Stimulated activated CD8-positive, alpha-beta memory T cell treated with anti-CD3 and anti-CD28 coated beads, Interleukin-7, amount 100 ng/mL, for 24 hours (primary cell): ENCODE data around the gene EXOC4.

Source experiments
- DNase-seq: peaks from one replicate; pipeline ENCODE4 v3.0.0-alpha.2; 2020; ENCODE audit warnings: low read depth

Gene EXOC4

GRCh38 chr7:134081695-134082094 is 828.8 kb downstream of the EXOC4 start:
- no peak for DNase-seq

DNA sequence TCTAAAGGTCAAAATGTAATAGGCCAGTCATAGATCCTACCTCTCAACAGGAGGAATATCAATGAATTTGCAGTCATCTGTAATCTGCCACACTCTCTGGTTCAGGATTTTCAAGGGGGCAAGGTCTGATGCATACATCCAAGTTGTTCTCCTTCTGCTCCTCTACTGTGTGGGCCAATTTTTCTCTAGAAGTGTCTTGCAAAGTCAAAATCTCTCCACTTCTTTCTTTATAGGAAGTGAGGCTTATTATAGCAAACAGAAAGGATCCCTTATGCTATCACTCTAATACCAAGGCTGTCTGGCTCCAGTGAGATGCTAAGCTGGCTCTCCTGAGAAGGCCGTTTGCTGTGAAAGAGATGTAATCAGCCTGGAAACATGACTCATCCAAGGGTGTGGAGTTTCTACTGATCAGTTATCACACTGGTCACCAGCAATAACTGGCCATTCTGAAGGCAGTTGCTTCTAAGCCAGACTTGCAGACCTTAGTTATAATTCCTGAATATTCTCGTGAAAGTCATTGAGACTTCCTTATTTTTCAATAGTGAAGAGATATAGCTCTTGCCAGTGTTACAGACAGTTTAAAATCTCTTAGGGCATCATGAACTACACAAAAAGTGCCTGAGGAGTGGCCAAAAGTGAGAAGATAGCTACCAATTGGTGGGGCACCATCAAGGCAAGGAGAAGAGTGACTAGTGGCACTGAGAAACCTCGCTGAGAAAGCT is 831.0 kb downstream of the EXOC4 start:
- DNase-seq, result no peak

GRCh38 chr7:134084488-134085144 is 831.7 kb downstream of the EXOC4 start:
- no peak for DNase-seq

GRCh38 chr7:134085311-134085710 is 832.4 kb downstream of the EXOC4 start:
- no peak for DNase-seq

- no peak for DNase-seq
Measured at GRCh38 chr7:134086998-134087735, 834.3 kb downstream of the EXOC4 start.

- DNase-seq, result no peak
Measured at GRCh38 chr7:134088199-134088598, 835.3 kb downstream of the EXOC4 start.

DNA sequence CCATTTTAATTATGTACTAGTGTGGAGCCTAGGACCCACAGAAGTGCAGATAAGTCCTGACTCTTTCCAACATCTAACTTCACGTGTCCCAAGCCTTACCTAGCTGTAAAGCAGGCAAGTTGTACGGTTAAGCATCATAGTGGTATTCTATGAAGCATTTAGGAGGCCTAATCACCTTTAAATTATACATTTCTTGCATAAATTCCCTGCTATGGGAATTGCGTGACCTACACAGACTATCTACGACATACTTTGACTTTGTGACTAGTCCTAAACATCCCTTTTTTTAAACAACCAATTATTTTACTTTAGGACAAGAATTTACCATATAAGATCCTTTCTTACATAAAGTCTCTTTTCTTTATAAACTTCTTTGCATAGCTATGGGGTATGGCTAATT is 836.6 kb downstream of the EXOC4 start:
- DNase-seq, result no peak

DNA sequence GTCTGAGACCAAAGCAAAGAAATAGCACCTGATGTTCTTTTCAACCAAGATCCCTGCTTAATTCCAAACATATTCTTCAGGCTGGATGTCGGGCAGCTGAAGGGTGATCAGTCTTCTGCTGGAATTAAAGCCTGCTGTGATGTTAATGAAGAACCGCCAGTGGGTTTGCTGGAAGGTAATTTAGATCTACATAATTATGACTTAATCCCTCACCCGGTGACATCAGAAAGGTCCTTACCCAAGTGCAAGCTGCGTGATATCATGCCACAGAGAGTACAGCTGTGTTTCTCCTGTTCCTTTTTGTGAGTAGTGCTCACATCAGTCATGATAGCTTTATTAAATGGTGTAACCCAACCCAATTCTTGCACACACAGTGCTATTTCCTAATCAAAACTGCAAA is 845.2 kb downstream of the EXOC4 start:
- DNase-seq, result no peak

GRCh38 chr7:134101716-134102115 is 848.8 kb downstream of the EXOC4 start:
- no peak for DNase-seq

DNA sequence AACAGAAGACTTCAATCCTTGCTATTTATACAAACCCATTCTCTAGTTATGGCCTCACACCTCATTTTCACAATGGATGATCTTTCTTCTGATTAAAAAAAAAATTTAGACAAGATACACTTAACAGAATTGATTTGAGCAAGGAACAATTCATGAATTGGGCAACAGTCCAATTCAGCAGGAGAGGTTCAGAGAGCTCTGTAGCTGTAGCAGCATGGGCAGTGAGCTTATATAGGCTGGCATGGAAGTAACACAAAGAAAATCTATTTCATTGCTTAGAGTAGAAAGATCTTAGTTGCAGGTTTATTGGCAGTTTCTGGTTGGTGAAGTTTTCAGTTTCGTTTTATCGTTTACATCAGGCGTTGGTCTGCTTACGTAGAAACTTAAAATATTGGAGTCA is 851.3 kb downstream of the EXOC4 start:
- no peak for DNase-seq

GRCh38 chr7:134105841-134106240 is 853.0 kb downstream of the EXOC4 start:
- no peak for DNase-seq

GRCh38 chr7:134108802-134109201 is 855.9 kb downstream of the EXOC4 start:
- no peak for DNase-seq

GRCh38 chr7:134113655-134114054 is 860.8 kb downstream of the EXOC4 start:
- DNase-seq, result no peak

DNA sequence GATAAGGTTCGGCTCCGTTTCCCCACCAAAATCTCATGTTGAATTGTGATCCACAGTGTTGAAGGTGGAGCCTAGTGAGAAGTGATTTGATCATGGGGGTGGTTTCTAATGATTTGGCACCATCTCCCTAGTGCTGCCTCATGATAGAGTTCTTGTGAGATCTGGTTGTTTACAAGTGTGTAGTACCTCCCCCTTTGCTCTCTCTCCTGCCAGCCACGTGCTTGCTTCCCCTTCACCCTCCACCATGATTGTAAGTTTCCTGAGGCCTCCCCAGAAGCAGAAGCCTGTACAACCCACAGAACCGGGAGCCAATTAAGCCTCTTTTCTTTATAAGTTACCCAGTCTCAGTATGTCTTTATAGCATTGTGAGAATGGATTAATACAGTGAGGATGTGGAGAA is 862.1 kb downstream of the EXOC4 start:
- no peak for DNase-seq
